COLO829 (cell line): ENCODE measurements around the gene PFKP.
"Not testable (repeated sequence)": the region's sequence is repeated elsewhere in the genome, so short reads cannot be mapped to it uniquely, and the experiment has no call there.

ENCODE experiments used
- DNase-seq: peaks from one replicate; pipeline ENCODE4 v3.0.0; 2012; ENCODE audit warnings: low spot score

The PFKP gene

GRCh38 chr10:3099291-3100092, 32.1 kb downstream of the PFKP start:
- peak; percentile 26 for DNase-seq

GRCh38 chr10:3100093-3100792, 32.9 kb downstream of the PFKP start:
- no peak for DNase-seq

GRCh38 chr10:3100856-3101640, 33.7 kb downstream of the PFKP start:
- no peak for DNase-seq

- DNase-seq = no peak
These were observed 35.5 kb downstream of the PFKP start for GRCh38 chr10:3102720-3103427.

- no peak for DNase-seq
These were observed 36.3 kb downstream of the PFKP start for GRCh38 chr10:3103646-3104045.

GRCh38 chr10:3104251-3104918, 37.0 kb downstream of the PFKP start:
- no peak for DNase-seq

GRCh38 chr10:3105166-3105565, 37.8 kb downstream of the PFKP start:
- DNase-seq = no peak

GRCh38 chr10:3105905-3106304, 38.6 kb downstream of the PFKP start:
- no peak for DNase-seq

GRCh38 chr10:3106328-3106727, 39.0 kb downstream of the PFKP start:
- not testable (repeated sequence) for DNase-seq

GRCh38 chr10:3106928-3107425, 39.6 kb downstream of the PFKP start:
- DNase-seq = no peak

GRCh38 chr10:3107426-3107961, 40.1 kb downstream of the PFKP start:
- DNase-seq = peak; percentile 44

- no peak for DNase-seq
These were observed 40.7 kb downstream of the PFKP start for GRCh38 chr10:3108033-3108432.

- DNase-seq = no peak
These were observed 41.3 kb downstream of the PFKP start for GRCh38 chr10:3108575-3109105.

- DNase-seq = no peak
These were observed 41.8 kb downstream of the PFKP start for GRCh38 chr10:3109196-3109595.

GRCh38 chr10:3109633-3110032, 42.3 kb downstream of the PFKP start:
- DNase-seq = no peak

GRCh38 chr10:3110782-3111620, 43.7 kb downstream of the PFKP start:
- DNase-seq = no peak

- no peak for DNase-seq
These were observed 44.3 kb downstream of the PFKP start for GRCh38 chr10:3111621-3112163.

GRCh38 chr10:3113343-3113720, 46.0 kb downstream of the PFKP start:
- no peak for DNase-seq

GRCh38 chr10:3115685-3116084, 48.3 kb downstream of the PFKP start:
- DNase-seq = no peak
